Dendritic cell treated with granulocyte-macrophage colony-stimulating factor and Interleukin-4, amounts not matched to agents 40 ng/mL and 50 ng/mL, for 4 days (primary cell): ENCODE data around the gene ZNF273.
A peak's percentile ranks its signal among the peaks of the same experiment; 100 is the strongest.

Source experiments
- H3K27ac Mint-ChIP-seq: one replicate; pipeline ENCODE4 v1.8.0; 2022; ENCODE audit warnings: mild to moderate bottlenecking, mixed read lengths
- H3K27me3 Mint-ChIP-seq: one replicate; pipeline ENCODE4 v1.8.0; 2022; ENCODE audit warnings: mild to moderate bottlenecking, mixed read lengths
- H3K36me3 Mint-ChIP-seq: one replicate; pipeline ENCODE4 v1.8.0; 2022; ENCODE audit warnings: low read depth, mixed read lengths
- H3K4me1 Mint-ChIP-seq: one replicate; pipeline ENCODE4 v1.8.0; 2022; ENCODE audit warnings: low read depth, mixed read lengths
- H3K4me3 Mint-ChIP-seq: one replicate; pipeline ENCODE4 v1.8.0; 2022; ENCODE audit warnings: mild to moderate bottlenecking, moderate library complexity, mixed read lengths
- H3K9me3 Mint-ChIP-seq: one replicate; pipeline ENCODE4 v1.8.0; 2022; ENCODE audit warnings: mixed read lengths
- intact Hi-C: fragments of 100-400 bp; cut with micrococcal nuclease; formaldehyde crosslinking; loops from one replicate; pipeline ENCODE4 v1.15.0; 2022

Gene ZNF273

DNA sequence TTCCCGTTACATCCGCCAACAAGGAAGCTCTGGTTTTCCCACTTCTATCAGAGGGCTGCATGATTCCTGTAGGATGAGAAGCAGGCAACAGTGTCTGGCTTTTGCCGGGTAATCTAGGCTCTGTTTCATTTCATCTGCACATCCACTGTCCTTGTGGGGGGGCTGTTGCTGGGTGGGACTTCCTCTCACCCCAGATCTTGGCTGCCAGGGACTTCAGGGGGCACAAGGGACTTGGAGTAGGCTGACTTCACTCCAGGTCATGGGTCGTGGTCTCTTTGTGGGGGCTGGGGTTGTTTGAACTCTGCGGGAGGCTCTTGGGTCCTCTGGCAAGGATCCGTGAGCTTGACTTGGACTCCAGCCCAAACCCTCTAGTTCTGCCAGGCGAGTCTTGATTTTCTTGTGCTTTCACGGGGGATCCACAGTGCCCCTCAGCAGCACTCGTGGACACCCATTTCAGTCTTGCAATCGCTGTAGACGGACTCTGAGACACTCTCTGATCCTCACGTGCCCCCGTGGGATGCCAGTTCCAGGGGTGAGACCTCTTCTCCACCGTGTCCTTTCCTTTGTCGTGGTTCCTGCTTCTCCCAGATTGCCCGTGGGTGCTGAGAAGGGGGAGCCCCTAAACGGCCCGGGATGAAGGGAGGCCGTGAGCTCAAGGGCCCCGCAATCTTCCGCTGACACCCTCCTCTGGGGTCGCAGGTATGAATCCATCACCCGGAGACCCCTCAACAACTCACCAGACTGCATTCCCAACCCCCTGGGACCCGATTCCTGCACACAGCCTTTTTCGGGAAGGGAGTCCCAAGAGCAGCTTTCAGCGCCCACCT lies 21.4 kb upstream of the ZNF273 start:
- H3K36me3 Mint-ChIP-seq: no peaks in the 10 kb centered on the region
- intact Hi-C loops: no loop called here
- H3K9me3 Mint-ChIP-seq: peaks cover 87% of the 10 kb centered on the region
- H3K4me1 Mint-ChIP-seq: no peaks in the 10 kb centered on the region
- peaks cover 50% of the 10 kb centered on the region for H3K27me3 Mint-ChIP-seq
- no peak overlapping the region for H3K27ac Mint-ChIP-seq
- no peak overlapping the region for H3K4me3 Mint-ChIP-seq

DNA sequence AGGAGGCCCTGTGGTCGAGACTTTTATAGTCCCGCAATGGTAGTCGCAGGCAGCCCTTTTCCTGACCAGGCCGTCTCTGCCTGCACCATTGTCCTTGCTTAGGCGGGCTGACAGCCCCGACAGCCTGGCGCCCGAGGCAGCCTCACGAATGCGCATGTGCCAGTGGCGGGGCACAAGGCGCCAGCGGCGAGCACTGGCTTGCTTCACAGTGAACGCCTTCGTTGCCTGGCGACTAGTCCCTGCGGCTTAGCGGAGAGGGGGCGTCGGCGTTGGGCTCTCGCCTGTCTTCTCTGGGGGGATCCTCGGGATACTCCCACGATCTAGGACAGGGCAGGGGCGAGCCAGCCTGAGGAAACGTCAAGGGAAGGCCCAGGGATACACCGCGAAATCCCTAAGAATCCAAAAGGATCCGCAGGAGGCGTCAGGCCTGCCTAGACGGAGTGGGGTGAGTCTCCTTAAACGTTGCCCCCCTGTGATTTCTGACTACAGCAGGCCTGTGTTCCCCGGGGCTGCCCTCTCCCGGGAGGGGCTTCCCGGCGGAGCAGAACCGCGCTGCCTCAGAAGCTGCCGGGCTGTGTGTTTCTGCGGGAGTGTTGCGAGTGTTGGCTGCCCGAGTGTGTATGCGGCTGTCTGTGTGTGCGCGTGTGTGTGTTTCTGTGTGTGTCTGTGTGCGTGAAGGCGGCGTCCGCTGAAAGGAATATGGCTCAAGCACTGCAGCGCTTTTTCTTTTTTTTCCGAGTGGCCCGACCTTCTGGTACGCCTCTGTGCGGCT lies 20.5 kb upstream of the ZNF273 start:
- Mint-ChIP-seq H3K4me3 (no peak overlapping the region), H3K27me3 (peaks cover 46% of the 10 kb centered on the region), H3K4me1 (no peaks in the 10 kb centered on the region), H3K27ac (no peak overlapping the region), H3K36me3 (no peaks in the 10 kb centered on the region), H3K9me3 (peaks cover 79% of the 10 kb centered on the region)
- intact Hi-C loops: no loop called here

DNA sequence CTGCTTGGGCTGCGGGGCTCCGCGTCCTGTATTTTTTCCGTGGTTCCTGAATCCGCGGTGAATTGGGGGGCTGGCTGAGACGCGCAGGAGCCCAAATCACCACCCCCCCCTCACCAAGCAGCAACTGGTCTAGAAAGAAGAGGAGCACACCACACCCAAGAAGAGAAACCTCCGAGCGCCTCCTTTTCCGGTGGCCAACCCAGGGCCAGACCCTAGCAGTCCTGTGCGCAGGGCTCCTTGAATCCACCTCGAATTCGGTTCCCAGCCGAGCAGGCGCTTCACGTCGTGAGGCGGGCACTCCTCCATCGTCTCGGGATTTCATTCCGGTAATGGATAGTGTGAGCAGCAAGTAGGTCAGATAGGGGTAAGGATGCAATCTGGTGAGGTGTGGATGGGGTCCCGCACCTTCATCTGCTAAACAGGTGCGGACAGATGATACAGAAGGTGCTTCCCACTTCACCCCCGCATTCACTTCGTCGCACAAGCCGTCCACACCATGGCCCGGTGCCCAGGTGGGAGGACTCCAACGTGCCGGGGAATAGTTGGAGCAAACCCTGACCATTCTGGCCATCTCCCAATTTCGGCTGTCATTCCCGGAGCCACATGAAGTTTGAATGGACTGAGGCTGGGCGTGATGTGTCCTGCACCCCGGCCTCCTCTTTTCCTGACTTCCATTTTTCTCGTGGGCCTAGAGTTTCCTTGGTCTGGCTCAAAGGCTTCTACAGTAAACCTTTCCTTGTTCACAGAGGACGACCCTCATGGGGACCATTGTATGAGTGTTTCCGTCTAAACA lies 19.8 kb upstream of the ZNF273 start:
- H3K4me3 Mint-ChIP-seq: no peak overlapping the region
- H3K36me3 Mint-ChIP-seq: no peaks in the 10 kb centered on the region
- intact Hi-C loops: no loop called here
- H3K9me3 Mint-ChIP-seq: peaks cover 71% of the 10 kb centered on the region
- H3K4me1 Mint-ChIP-seq: peaks cover 6% of the 10 kb centered on the region
- peaks cover 49% of the 10 kb centered on the region for H3K27me3 Mint-ChIP-seq
- H3K27ac Mint-ChIP-seq: no peak overlapping the region

DNA sequence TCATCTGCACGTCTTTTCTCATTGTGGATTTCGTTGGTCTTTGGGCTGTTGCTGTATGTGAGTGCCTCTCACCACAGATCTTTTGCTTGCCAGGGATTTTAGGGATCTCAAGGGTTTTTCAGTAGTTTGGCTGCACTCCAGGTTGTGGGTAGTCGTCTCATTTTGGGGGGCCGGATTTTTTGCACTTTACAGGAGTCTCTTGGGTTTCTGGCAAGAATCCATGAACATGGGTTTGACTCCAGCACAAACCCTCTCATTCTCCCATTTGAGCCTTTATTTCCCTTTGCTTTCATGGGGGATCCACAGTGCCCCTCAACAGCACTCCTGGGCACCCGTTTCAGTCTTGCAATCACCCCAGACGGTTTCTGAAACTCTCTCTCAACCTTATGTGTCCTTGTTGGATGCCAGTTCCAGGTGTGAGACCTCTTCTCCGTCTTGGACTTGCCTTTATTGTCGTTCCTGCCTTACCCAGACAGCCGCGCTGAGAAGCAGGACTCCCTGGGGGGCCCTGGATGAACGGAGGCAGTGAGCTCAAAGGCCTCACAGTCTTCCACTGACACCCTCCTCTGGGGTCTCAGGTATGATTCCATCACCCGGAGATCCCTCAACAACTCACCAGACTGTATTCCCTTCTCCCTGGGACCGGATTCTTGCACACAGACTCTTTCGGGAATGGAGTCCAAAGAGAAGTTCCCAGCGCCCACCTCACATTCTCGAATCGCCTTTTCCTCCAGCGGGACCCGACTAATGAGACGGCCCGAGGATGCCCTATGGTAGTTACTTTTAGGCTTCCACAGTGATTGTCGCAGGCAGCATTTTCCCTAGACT lies 18.8 kb upstream of the ZNF273 start:
- intact Hi-C loops: no loop called here
- H3K27me3 Mint-ChIP-seq: peaks cover 56% of the 10 kb centered on the region
- H3K9me3 Mint-ChIP-seq: peaks cover 61% of the 10 kb centered on the region
- H3K4me1 Mint-ChIP-seq: peaks cover 11% of the 10 kb centered on the region
- no peak overlapping the region for H3K4me3 Mint-ChIP-seq
- no peaks in the 10 kb centered on the region for H3K36me3 Mint-ChIP-seq
- H3K27ac Mint-ChIP-seq: no peak overlapping the region

DNA sequence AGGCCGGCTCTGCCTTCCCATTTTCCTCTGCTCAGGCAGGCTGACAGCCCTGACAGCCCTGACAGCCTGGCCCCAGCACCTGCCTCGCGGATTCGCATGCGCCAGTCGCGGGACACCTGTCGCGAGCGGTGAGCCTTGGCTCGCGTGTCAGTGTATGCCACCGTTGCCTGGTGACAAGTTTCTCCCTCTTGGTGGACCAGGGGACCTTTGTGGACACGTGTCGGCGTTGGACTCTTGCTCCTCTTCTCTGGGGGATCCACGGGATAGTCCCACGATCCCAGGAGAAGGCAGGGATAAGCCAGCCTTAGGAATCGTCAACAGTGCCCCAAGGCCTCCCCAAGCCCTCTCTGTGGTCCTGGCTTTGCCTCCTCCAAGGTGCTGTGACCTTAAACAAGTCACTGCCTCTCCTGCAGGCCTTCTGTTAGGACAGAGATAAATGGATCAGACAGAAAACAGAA lies 18.1 kb upstream of the ZNF273 start:
- Mint-ChIP-seq H3K27me3 (peaks cover 63% of the 10 kb centered on the region), H3K4me1 (peaks cover 11% of the 10 kb centered on the region), H3K9me3 (peaks cover 55% of the 10 kb centered on the region)

DNA sequence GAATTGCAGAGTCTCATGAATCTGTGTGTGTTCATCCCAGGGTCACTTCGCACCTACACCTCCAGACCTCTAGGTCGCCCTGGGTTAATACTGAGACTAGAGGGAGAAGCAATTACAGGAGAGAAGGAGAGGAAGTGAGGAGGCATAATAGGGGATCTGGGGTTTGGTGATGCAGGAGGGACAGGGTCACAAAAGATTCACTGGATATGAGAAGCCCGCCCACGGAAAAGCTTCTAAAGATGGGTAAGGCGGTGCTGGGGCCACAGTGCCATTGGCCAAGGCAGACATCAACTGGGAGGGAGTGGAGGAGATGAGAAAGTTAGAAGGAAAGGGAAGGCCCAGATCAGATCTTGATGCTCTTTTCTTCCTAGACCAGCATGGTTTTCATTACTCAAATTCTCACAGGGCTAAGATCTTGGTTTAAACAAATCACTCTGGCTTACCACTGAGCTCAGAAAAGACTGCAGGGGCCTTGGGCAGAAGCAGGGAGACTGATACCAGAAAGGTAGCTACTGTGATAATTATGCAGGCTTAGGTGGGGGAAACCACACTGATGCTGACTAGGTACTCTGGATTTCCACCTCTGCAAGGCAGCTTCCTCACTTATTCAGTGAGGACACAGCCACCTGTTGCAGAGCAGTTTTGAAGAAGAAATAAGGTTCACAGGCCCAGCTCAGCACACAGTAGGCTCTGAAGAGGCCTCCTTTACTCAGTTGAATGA lies 17.4 kb upstream of the ZNF273 start:
- Mint-ChIP-seq H3K9me3 (peaks cover 47% of the 10 kb centered on the region), H3K36me3 (no peaks in the 10 kb centered on the region), H3K27ac (no peak overlapping the region), H3K4me1 (peaks cover 11% of the 10 kb centered on the region), H3K27me3 (peaks cover 70% of the 10 kb centered on the region), H3K4me3 (no peak overlapping the region)
- intact Hi-C loops: no loop called here

More for the DNA sequence above, 18.1 kb upstream of the ZNF273 start:
- Mint-ChIP-seq H3K4me3 (no peak overlapping the region), H3K36me3 (no peaks in the 10 kb centered on the region), H3K27ac (no peak overlapping the region)
- intact Hi-C loops: no loop called here

DNA sequence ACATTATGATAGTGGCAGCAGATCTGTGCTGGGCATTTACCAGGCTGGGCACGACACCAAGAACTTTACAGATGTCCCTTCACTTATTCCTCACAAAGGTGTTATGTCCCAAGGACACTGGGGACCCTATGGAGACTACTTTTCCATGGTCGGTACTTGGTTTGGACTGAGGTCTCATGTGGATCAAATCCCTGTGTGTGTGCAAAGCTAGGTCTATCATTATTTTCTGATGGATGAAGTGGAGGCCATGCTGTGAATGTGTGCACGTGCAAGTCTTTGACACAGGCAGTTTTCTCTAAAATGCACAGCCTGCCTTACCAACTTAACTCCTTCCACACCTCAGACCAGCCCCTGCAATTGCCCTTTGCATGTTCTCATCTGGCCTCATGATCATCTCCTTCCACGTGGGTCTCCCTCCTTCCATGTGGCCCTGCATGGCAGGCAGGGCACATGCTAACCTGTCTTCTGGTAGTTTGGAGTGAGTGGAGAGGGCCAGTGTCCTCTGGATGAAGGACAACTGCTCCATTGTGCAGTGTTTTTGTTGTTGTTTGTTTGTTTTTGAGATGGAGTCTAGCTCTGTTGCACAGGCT lies 16.0 kb upstream of the ZNF273 start:
- Mint-ChIP-seq H3K4me1 (peaks cover 11% of the 10 kb centered on the region), H3K9me3 (peaks cover 34% of the 10 kb centered on the region), H3K36me3 (no peaks in the 10 kb centered on the region), H3K27ac (no peak overlapping the region), H3K27me3 (peaks cover 72% of the 10 kb centered on the region), H3K4me3 (no peak overlapping the region)
- intact Hi-C loops: no loop called here

DNA sequence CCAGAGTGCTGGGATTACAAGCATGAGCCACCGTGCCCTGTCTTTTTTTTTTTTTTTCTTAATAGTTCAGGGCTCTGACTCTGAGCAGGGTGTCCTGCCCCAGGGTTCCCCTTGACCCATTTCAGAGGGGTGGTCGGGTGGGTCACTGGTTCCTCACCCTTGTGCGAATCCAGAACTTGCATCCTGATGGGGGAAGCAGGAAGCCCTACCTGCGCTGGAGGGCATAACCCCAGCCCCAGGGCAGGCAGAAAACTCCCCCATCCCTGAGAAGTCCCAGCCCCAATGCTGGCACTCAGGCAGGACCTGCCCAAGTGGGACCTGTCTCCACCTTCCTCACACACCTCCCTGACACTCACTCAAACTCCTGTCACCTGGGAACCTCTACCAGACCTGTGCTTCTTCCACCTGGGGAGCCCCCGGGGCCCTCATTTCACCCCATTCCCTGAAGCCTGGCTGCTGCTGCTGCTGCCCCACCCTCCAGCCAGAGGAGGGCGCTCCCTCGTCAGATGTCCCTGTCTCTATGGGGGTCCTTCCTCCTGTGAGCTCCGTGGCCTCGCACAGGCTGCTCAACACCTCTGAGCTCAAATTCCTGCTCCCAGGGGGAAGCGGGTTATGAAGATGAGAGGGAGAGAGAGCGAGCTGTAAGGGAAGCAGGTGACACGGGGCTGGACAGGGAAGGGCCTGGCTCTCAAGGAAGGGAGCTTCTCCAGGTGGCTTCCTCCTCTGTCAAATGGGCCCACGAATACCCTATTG lies 15.1 kb upstream of the ZNF273 start:
- Mint-ChIP-seq H3K36me3 (no peaks in the 10 kb centered on the region), H3K27ac (peak overlapping the region; percentile 63), H3K4me1 (peaks cover 11% of the 10 kb centered on the region), H3K27me3 (peaks cover 69% of the 10 kb centered on the region), H3K9me3 (peaks cover 25% of the 10 kb centered on the region), H3K4me3 (peak overlapping the region; percentile 79)
- intact Hi-C loops: no loop called here

DNA sequence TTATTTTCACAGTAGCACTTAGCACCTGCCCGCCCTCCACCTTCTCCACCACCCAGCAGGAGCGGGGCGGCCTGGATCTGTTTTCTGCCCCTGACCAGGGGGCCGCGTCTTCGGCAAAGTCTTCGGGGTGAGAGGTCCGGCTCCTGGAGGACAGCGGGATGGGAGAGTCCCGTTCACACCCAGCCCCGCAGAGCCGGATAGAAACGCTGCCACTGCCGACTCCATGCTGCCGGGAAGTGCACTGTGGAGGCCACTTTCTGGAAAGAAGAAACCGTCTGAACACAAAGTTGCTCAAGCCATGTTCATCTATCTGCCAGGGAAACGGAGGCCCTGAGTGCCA lies 14.5 kb upstream of the ZNF273 start:
- Mint-ChIP-seq H3K27ac (peak overlapping the region; percentile 63), H3K27me3 (peaks cover 65% of the 10 kb centered on the region), H3K36me3 (no peaks in the 10 kb centered on the region), H3K4me1 (peaks cover 11% of the 10 kb centered on the region), H3K9me3 (peaks cover 19% of the 10 kb centered on the region), H3K4me3 (peak overlapping the region; percentile 79)
- intact Hi-C loops: no loop called here

DNA sequence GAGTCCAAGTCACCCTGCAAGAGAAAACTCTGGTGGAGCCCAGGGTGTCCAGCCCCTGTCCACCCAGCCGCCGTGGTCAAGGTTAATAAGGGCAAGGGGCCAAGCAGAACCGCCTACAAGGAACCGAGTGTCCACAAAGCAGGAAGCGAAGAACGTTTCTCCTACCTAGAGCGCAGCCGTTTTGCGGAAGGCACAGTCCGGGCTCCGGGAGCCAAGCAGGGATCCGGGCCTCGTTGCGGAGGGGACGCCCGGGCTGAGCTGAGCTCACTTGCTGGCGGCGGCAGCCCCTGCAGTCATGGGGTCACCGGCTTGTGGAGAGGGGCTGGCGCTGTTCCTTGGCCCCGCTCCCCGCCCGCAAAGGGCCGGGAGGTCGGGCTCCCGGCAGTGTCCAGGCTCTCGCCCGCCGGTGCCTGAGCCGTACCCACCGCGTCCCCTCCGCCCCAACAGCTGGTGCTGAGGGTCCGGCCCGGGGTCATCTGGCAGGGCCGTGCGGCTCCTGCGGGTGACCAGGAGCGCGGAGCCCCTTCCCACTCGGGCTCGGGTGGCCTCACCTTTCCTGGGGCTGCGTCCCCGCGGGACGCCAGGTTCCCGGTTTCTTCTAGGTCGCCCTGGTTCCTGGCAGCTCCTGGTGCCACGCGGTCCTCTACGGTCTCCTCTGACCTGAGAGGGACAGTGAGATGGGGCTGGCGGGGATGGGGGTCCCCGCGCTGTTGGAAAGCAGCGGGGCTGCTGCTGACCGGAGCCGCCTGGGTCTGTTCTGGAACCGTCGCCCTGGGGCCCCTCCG lies 14.0 kb upstream of the ZNF273 start:
- intact Hi-C loops: no loop called here
- no peaks in the 10 kb centered on the region for H3K36me3 Mint-ChIP-seq
- H3K9me3 Mint-ChIP-seq: peaks cover 13% of the 10 kb centered on the region
- H3K4me1 Mint-ChIP-seq: peaks cover 11% of the 10 kb centered on the region
- peak overlapping the region; percentile 63 for H3K27ac Mint-ChIP-seq
- peak overlapping the region; percentile 79 for H3K4me3 Mint-ChIP-seq
- peaks cover 63% of the 10 kb centered on the region for H3K27me3 Mint-ChIP-seq

DNA sequence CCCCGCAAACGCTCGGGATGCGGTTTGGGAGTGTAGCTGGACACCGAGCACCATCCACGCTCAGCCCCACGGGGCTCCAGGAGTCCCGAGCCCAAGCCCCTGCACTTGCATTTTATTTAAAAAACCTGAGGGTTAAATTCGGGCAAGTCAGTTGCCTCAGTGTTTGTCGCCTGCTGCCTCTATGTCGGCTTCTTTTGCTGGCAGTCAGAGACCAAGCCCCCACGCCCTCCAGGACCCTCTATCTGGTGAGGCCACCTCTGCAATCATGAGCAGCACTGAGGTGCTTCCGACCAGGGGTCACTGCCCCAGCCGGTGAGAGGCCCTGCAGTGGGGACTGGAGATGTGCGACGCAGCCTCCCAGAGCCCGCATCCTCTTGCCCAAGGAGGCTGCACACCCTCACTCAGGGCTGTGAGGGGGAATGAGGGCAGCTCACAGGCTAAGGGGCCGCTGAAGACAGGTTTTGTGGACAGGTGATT lies 13.3 kb upstream of the ZNF273 start:
- Mint-ChIP-seq H3K4me1 (peaks cover 11% of the 10 kb centered on the region), H3K27ac (no peak overlapping the region), H3K27me3 (peaks cover 57% of the 10 kb centered on the region), H3K9me3 (peaks cover 7% of the 10 kb centered on the region), H3K4me3 (peak overlapping the region; percentile 79), H3K36me3 (no peaks in the 10 kb centered on the region)
- intact Hi-C loops: no loop called here
